Ishikawa (cell line): ENCODE data around the gene MRPL48.

ENCODE experiments used
- CEBPB ChIP-seq: IDR thresholded peaks from 2 replicates; pipeline ENCODE4 v1.6.1; 2012
- CREB1 ChIP-seq: IDR thresholded peaks from 2 replicates; pipeline ENCODE4 v1.6.1; 2012; ENCODE audit warnings: low read depth
- EGR1 ChIP-seq: IDR thresholded peaks from 2 replicates; pipeline ENCODE4 v1.6.1; 2012
- EP300 ChIP-seq: IDR thresholded peaks from 2 replicates; pipeline ENCODE4 v1.6.1; 2012; ENCODE audit warnings: borderline replicate concordance
- FOXM1 ChIP-seq: IDR thresholded peaks from 2 replicates; pipeline ENCODE4 v1.6.1; 2012; ENCODE audit warnings: low read depth, borderline replicate concordance
- MAX ChIP-seq: IDR thresholded peaks from 2 replicates; pipeline ENCODE4 v1.6.1; 2012
- NFIC ChIP-seq: IDR thresholded peaks from 2 replicates; pipeline ENCODE4 v1.6.1; 2012
- RAD21 ChIP-seq: IDR thresholded peaks from 2 replicates; pipeline ENCODE4 v1.6.1; 2012; ENCODE audit warnings: low read depth
- REST ChIP-seq: IDR thresholded peaks from 2 replicates; pipeline ENCODE4 v1.6.1; 2012; ENCODE audit warnings: low read depth, mild to moderate bottlenecking
- TAF1 ChIP-seq: IDR thresholded peaks from 2 replicates; pipeline ENCODE4 v1.6.1; 2012; ENCODE audit warnings: low read depth, mild to moderate bottlenecking
- TCF12 ChIP-seq: IDR thresholded peaks from 2 replicates; pipeline ENCODE4 v1.6.1; 2012; ENCODE audit warnings: low read depth
- TEAD4 ChIP-seq: IDR thresholded peaks from 2 replicates; pipeline ENCODE4 v1.6.1; 2012
- YY1 ChIP-seq: IDR thresholded peaks from 2 replicates; pipeline ENCODE4 v1.6.1; 2012; ENCODE audit warnings: low read depth
- ZBTB7A ChIP-seq: IDR thresholded peaks from 2 replicates; pipeline ENCODE4 v1.6.1; 2012; ENCODE audit warnings: low read depth
- TF ChIP-seq, protein P1 (sequence below): IDR thresholded peaks from 2 replicates; pipeline ENCODE4 v1.6.1; 2012

Gene MRPL48

DNA sequence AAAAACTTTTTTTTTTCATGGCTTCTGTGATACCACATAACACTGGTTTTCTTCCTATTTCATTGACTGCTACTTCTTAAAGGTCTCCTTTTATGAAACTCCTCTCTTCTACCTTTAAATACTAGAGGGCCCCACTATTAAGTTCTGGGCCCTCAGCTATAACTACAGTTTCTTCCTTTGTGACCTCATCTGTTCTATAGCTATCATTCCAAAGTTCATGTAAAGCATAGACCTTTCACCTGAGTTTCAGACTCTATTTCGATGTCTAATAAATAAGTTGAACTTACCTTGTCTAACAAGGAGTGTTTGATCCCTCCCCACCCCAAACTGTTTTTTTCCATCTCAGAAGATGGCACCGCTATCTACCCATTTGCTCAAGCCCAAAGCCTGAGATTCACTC is 124.4 kb downstream of the MRPL48 start:
- TF ChIP-seq ZBTB7A (no peak), TCF12 (no peak), TAF1 (no peak), NFIC (no peak), EP300 (no peak), RAD21 (no peak), REST (no peak), YY1 (no peak), TEAD4 (no peak), CEBPB (no peak), EGR1 (no peak), FOXM1 (no peak), MAX (no peak), CREB1 (no peak)
- TF ChIP-seq, protein P1, sequence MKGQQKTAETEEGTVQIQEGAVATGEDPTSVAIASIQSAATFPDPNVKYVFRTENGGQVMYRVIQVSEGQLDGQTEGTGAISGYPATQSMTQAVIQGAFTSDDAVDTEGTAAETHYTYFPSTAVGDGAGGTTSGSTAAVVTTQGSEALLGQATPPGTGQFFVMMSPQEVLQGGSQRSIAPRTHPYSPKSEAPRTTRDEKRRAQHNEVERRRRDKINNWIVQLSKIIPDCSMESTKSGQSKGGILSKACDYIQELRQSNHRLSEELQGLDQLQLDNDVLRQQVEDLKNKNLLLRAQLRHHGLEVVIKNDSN, result no peak

DNA sequence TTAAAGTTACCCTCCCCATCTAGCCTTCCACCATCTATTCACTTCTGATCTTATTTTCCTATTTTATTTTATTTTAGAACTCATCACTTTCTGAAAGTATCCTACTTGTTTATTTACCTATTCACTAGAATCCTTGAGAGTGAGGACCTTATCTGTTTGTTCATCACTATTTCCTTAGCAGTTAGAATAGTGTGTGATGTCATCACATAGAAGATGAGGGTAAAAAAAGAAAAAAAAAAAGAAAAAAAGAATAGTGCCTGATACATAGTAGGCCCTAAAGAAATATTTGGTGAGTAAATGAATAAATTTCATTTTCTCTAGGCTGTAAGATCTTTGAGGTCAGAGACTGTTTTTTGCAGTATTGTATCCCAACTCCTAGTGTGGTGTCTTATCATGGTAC is 125.8 kb downstream of the MRPL48 start:
- TF ChIP-seq RAD21 (no peak), TCF12 (no peak), EGR1 (no peak), EP300 (no peak), FOXM1 (no peak), MAX (no peak), CEBPB (no peak), TEAD4 (no peak), ZBTB7A (no peak), CREB1 (no peak), TAF1 (no peak), REST (no peak), NFIC (no peak)
- TF ChIP-seq, protein P1, result no peak

DNA sequence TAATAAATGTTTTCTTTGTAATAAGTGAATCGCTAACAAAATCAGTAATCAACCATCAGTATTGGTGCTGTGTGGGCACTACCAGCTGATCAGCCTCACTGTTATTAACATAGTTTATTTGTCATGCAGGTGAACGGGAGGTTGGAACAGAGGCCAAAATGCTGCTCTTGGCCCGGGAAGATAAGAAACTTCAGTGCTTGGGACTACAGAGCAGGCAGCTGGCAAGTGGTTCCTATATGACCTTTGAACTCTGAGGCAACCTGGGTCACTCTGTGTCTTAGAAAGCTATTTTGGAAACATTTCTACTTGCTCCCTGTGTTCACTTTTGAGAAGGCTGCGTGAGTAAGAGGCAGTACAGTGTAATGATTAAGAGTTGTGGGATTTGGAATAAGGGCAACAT is 126.6 kb downstream of the MRPL48 start:
- TF ChIP-seq EGR1 (no peak), ZBTB7A (no peak)
